K562 (cell line): ENCODE data around the gene ADGRD1. TPM values are rescaled to one million over a fixed set of nuclear protein-coding genes. Genes with fewer than 3 reads are reported as not detected.

Source experiments
- ATAC-seq: fragments of 200-7000 bp; cut with Tn5 transposase; 3 replicates; pipeline ENCODE4 v1.9.1; 2020; ENCODE audit warnings: moderate library complexity
- BruUV-seq: library from RNA; stranded (reverse); fragments of 400-500 nt; replicated peaks from 2 replicates; lab custom pipeline; 2021; lab: Mats Ljungman, UMichigan
- CTCF ChIA-PET: fragments of 300-600 bp; formaldehyde crosslinking; extraction: SDS; loops from one replicate; lab custom pipeline; 2021; ENCODE audit warnings: low intra/inter-chr PET ratio; lab: Yijun Ruan, JAX
- POLR2A ChIA-PET: fragments of 300-600, 350-650 bp; sonication (Branson Sonifier 250); formaldehyde crosslinking; extraction: SDS; loops from one replicate; lab custom pipeline; 2021; ENCODE audit warnings: antibody characterized with exemption, inconsistent platforms; lab: Yijun Ruan, JAX
- DNase-seq, 4 experiments: peaks; one replicate each; pipeline versions ENCODE4 v3.0.0 to v3.0.0-alpha.2; 2011 to 2018; ENCODE audit warnings: low spot score in 3 of 4, mixed read lengths in 3 of 4; ENCODE audit errors: extremely low read depth in 1 of 4
- FAIRE-seq: peaks from 2 replicates; lab custom pipeline; 2011; peaks lifted over from hg19 to GRCh38; lab: Jason Lieb, UNC
- H2AFZ ChIP-seq: 2 replicates; pipeline ENCODE4 v1.6.0; 2011; ENCODE audit warnings: low read depth, low read length, control low read depth, inconsistent platforms
- H3K27ac ChIP-seq: fragments of 200-600 bp; 3 replicates; pipeline ENCODE4 v1.8.0; 2011; ENCODE audit warnings: low read depth, mild to moderate bottlenecking, control low read depth, inconsistent platforms, low read length, moderate library complexity, mixed read lengths; ENCODE audit errors: extremely low read depth
- H3K27me3 ChIP-seq, 2 experiments: fragments of 300-600 bp in 1 of 2; 2 replicates in 1 of 2; 3 replicates in 1 of 2; pipeline versions ENCODE4 v1.6.0 to v1.8.0; 2011; ENCODE audit warnings: inconsistent platforms in 2 of 2, low read length in 2 of 2, mild to moderate bottlenecking in 1 of 2, mixed read lengths in 1 of 2, moderate library complexity in 1 of 2; ENCODE audit not compliant: control insufficient read depth in 2 of 2, insufficient read depth in 2 of 2
- H3K36me3 ChIP-seq: fragments of 300-600 bp; 3 replicates; pipeline ENCODE4 v1.8.0; 2011; ENCODE audit warnings: mild to moderate bottlenecking, low read length, inconsistent platforms; ENCODE audit not compliant: control insufficient read depth, insufficient read depth
- H3K4me1 ChIP-seq, 2 experiments: fragments of 200-600 bp in 1 of 2; replicated peaks in 1 of 2; 2 replicates in 1 of 2; 3 replicates in 1 of 2; pipeline versions ENCODE4 v1.5.1 to v1.8.0; 2011; ENCODE audit warnings: inconsistent platforms in 2 of 2, low read length in 2 of 2, mild to moderate bottlenecking in 1 of 2, mixed read lengths in 1 of 2, moderate library complexity in 1 of 2; ENCODE audit not compliant: control insufficient read depth in 2 of 2, insufficient read depth in 2 of 2
- H3K4me2 ChIP-seq: 2 replicates; pipeline ENCODE4 v1.6.1; 2011; ENCODE audit warnings: low read length, control low read depth, inconsistent platforms, mixed read lengths; ENCODE audit not compliant: insufficient read depth
- H3K4me3 ChIP-seq: fragments of 200-600 bp; sonication (generic), shearing (Covaris generic); 2 replicates; pipeline ENCODE4 v1.5.1; 2016; ENCODE audit warnings: control low read depth, inconsistent platforms
- H3K79me2 ChIP-seq: fragments of 200-600 bp; 3 replicates; pipeline ENCODE4 v1.8.0; 2011; ENCODE audit warnings: low read length, inconsistent platforms; ENCODE audit not compliant: control insufficient read depth, insufficient read depth
- H3K9ac ChIP-seq, 2 experiments: 2 replicates each; pipeline versions ENCODE4 v1.6.0 to v1.6.1; 2011; ENCODE audit warnings: low read depth in 2 of 2, low read length in 2 of 2, control low read depth in 1 of 2, inconsistent platforms in 1 of 2, mild to moderate bottlenecking in 1 of 2, mixed read lengths in 1 of 2; ENCODE audit not compliant: insufficient read depth in 1 of 2
- H3K9me1 ChIP-seq: one replicate; pipeline ENCODE4 v1.6.0; 2011; ENCODE audit warnings: inconsistent platforms, mild to moderate bottlenecking, low read length, moderate library complexity; ENCODE audit not compliant: control insufficient read depth, insufficient read depth
- H3K9me3 ChIP-seq: replicated peaks from 2 replicates; pipeline ENCODE4 v1.5.1; 2011; ENCODE audit warnings: low read depth, low read length, inconsistent platforms; ENCODE audit not compliant: control insufficient read depth, insufficient read depth
- H4K20me1 ChIP-seq: replicated peaks from 2 replicates; pipeline ENCODE4 v1.6.1; 2011; ENCODE audit warnings: low read length, inconsistent platforms, mixed read lengths; ENCODE audit not compliant: control insufficient read depth, insufficient read depth
- BRD4 ChIP-seq: fragments of 200-600 bp; sonication (generic); IDR thresholded peaks from 2 replicates; pipeline ENCODE4 v1.6.1; 2017; ENCODE audit warnings: inconsistent platforms
- ELF1 ChIP-seq: fragments of 200-800 bp; sonication (Bioruptor generic); IDR thresholded peaks from 2 replicates; pipeline ENCODE4 v1.6.1; 2016; ENCODE audit warnings: missing genetic modification characterization, missing compliant biosample characterization
- ILK ChIP-seq: fragments of 450-650 bp; IDR thresholded peaks from 2 replicates; pipeline ENCODE4 v1.6.1; 2016; ENCODE audit warnings: missing genetic modification characterization, low read depth, mild to moderate bottlenecking, missing compliant biosample characterization, moderate library complexity, borderline replicate concordance
- KAT2B ChIP-seq: IDR thresholded peaks from one replicate; pipeline ENCODE4 v1.6.1; 2012; ENCODE audit warnings: low read depth, mild to moderate bottlenecking, control low read depth, inconsistent platforms, low read length, moderate library complexity
- KLF1 ChIP-seq: fragments of 450-650 bp; IDR thresholded peaks from 2 replicates; pipeline ENCODE4 v1.6.1; 2016; ENCODE audit warnings: missing genetic modification characterization, missing compliant biosample characterization
- NUFIP1 ChIP-seq: fragments of 450-650 bp; IDR thresholded peaks from 2 replicates; pipeline ENCODE4 v1.6.1; 2018; ENCODE audit not compliant: partially characterized antibody
- PCBP2 ChIP-seq: fragments of 200-400 bp; formaldehyde crosslinking; IDR thresholded peaks from 2 replicates; pipeline ENCODE4 v1.6.1; 2018; ENCODE audit warnings: low read length, low read depth, mild to moderate bottlenecking, moderate library complexity; ENCODE audit not compliant: poor library complexity, severe bottlenecking
- RFX7 ChIP-seq: fragments of 250-450 bp; sonication (Bioruptor Pico); IDR thresholded peaks from 2 replicates; pipeline ENCODE4 v1.5.1; 2021; ENCODE audit warnings: mild to moderate bottlenecking
- TEAD1 ChIP-seq, 2 experiments: fragments of 450-650 bp in 1 of 2; sonication (generic) in 1 of 2; formaldehyde crosslinking; IDR thresholded peaks; 2 replicates each; pipeline versions ENCODE4 v1.4.0 to v1.8.0; 2020 to 2022; ENCODE audit warnings: mild to moderate bottlenecking in 2 of 2, missing genetic modification reagents in 1 of 2
- ZBTB17 ChIP-seq: fragments of 450-650 bp; formaldehyde crosslinking; IDR thresholded peaks from 2 replicates; pipeline ENCODE4 v1.4.0; 2020; ENCODE audit warnings: mild to moderate bottlenecking
- ZC3H4 ChIP-seq: sonication (generic); formaldehyde crosslinking; IDR thresholded peaks from 2 replicates; pipeline ENCODE4 v1.9.0; 2021; ENCODE audit warnings: missing genetic modification reagents, borderline replicate concordance
- ZNF217 ChIP-seq: sonication (generic); formaldehyde crosslinking; IDR thresholded peaks from 2 replicates; pipeline ENCODE4 v1.8.0; 2022; ENCODE audit warnings: mild to moderate bottlenecking, missing genetic modification reagents
- ZNF445 ChIP-seq: fragments of 250-450 bp; sonication (Bioruptor Pico); IDR thresholded peaks from 2 replicates; pipeline ENCODE4 v1.4.0; 2020; ENCODE audit warnings: low read depth, mild to moderate bottlenecking, moderate library complexity
- ZNF644 ChIP-seq: fragments of 200-800 bp; sonication (Bioruptor generic); IDR thresholded peaks from 2 replicates; pipeline ENCODE4 v1.6.1; 2016; ENCODE audit warnings: low read depth, missing genetic modification characterization, missing compliant biosample characterization
- ZNF699 ChIP-seq: fragments of 250-450 bp; sonication (Bioruptor Pico); IDR thresholded peaks from 2 replicates; pipeline ENCODE4 v1.8.0; 2021; ENCODE audit warnings: mild to moderate bottlenecking, moderate library complexity; ENCODE audit not compliant: insufficient replicate concordance
- ZNF77 ChIP-seq: fragments of 250-450 bp; sonication (Bioruptor Pico); IDR thresholded peaks from 2 replicates; pipeline ENCODE4 v1.5.0; 2020
- WGBS: fragments of 100-300 bp; shearing (Covaris generic); methylation state at CpG from one replicate; pipeline ENCODE4 v1.1.6; 2016; ENCODE audit warnings: low coverage, mixed read lengths; ENCODE audit not compliant: insufficient coverage; ENCODE audit errors: missing lambda C conversion rate; 5-methylcytosine and 5-hydroxymethylcytosine counted together
- in situ Hi-C: fragments of 300-500 bp; cut with MboI; formaldehyde crosslinking; loops from 4 replicates; pipeline ENCODE4 v1.15.0; 2018; ENCODE audit warnings: inconsistent platforms, mixed read lengths
- intact Hi-C: fragments of 100-400 bp; cut with micrococcal nuclease; formaldehyde crosslinking; loops from 2 replicates; pipeline ENCODE4 v1.14.2; 2022
- polyA plus RNA-seq, 8 experiments: library from polyadenylated mRNA; depleted of rRNA in 4 of 8; stranded (reverse) in 5 of 8; unstranded in 3 of 8; fragments of >200 nt; fragmentation: Nextera tagmentation in 2 of 8; fragmentation: Illumina TruSeq in 1 of 8; extraction: Ambion mirVana in 2 of 8; extraction: Trizol in 1 of 8; gene quantifications; 2 replicates each; pipeline versions ENCODE4 v1.2.1 to v1.2.3, GENCODE V29; 2011 to 2014; ENCODE audit warnings: inconsistent platforms in 1 of 8, missing spikeins in 1 of 8
- total RNA-seq, 7 experiments: library from RNA; depleted of rRNA in 6 of 7; stranded (reverse); fragments of >200 nt in 6 of 7; fragmentation: Illumina TruSeq in 2 of 7; extraction: Trizol in 2 of 7; gene quantifications; 2 replicates each; pipeline versions ENCODE4 v1.2.1 to v1.2.3, GENCODE V29; 2011 to 2021; ENCODE audit warnings: low replicate concordance in 1 of 7
- TF ChIP-seq, protein P1 (sequence below): fragments of 450-650 bp; IDR thresholded peaks from 2 replicates; pipeline ENCODE4 v1.6.1; 2016; ENCODE audit warnings: antibody characterized with exemption
- TF ChIP-seq, protein P2 (sequence below): fragments of 250-450 bp; sonication (Bioruptor Pico); IDR thresholded peaks from 2 replicates; pipeline ENCODE4 v1.4.0; 2020

The ADGRD1 gene
- total and polyA plus RNA-seq, 9 of the 15 experiments (the other 6 are each of a cell fraction or from before 2014, with no cell fraction given): 1.7 to 11.7 (median 3.3) TPM

DNA sequence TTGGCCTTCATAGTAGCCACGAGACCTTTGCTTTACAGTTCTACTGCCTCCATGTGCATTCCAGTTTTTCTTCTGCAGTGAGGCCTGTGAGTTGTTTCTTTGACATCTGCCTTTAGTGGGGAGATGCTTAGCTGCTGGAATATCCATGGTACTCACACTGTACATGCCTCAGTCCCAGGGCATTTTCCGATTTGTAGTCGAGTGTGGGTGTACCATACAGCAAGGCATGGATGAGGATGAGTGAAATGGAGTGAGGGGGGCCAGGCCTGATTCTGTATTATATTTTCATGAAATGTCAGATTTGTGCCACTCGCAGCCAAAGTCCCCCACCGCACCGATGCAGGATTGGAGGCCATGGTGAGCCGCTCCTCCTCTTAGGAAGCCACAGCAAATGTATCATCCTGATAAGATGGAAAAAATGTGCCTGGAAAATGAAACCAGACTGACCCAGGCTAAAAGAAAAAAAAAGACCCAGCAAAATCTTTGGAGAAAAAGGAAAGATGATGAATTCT lies 173.0 kb downstream of the ADGRD1 start:
- Histone ChIP-seq H3K9ac (no peak overlapping the region), H4K20me1 (no peaks in the 10 kb centered on the region), H3K27me3 (peaks cover 0 to 16% of the 10 kb centered on the region in 2 experiments; a peak in 3 of 5 replicates), H3K9me1 (no peaks in the 10 kb centered on the region), H3K79me2 (no peaks in the 10 kb centered on the region), H3K36me3 (no peaks in the 10 kb centered on the region), H3K4me1 (peaks cover 0 to 16% of the 10 kb centered on the region in 2 experiments; a peak in 3 of 5 replicates), H2AFZ (no peak overlapping the region), H3K4me3 (no peak overlapping the region), H3K27ac (no peak overlapping the region), H3K9me3 (no peaks in the 10 kb centered on the region), H3K4me2 (no peak overlapping the region)
- WGBS: 18% methylated on average over 7 of the region's 7 CpGs
- ATAC-seq (no peak), DNase-seq (no peak), FAIRE-seq (no peak)
- in situ Hi-C loops: loop anchor here (10.0 kb wide), 1 partner anchor 212 kb away; no protein-coding TSS in a partner anchor
- BruUV-seq: no TSS peak
- ChIA-PET POLR2A (no interaction called here), CTCF (no interaction called here)
- intact Hi-C loops: no loop called here
- TF ChIP-seq TEAD1 (CRISPR knock-in tag; IDR thresholded peaks at IDR 0.05) (no peak), ZNF699 (no peak), ZNF644 (no peak), ELF1 (tag) (no peak), ZNF77 (CRISPR knock-in tag) (no peak), KLF1 (tag) (no peak), ZNF445 (no peak), ILK (tag) (no peak), BRD4 (no peak), NUFIP1 (no peak), RFX7 (CRISPR knock-in tag) (no peak), KAT2B (no peak), PCBP2 (no peak), ZBTB17 (CRISPR knock-in tag) (no peak), ZNF217 (CRISPR knock-in tag) (no peak), ZC3H4 (CRISPR knock-in tag) (no peak)
- TF ChIP-seq, protein P1, sequence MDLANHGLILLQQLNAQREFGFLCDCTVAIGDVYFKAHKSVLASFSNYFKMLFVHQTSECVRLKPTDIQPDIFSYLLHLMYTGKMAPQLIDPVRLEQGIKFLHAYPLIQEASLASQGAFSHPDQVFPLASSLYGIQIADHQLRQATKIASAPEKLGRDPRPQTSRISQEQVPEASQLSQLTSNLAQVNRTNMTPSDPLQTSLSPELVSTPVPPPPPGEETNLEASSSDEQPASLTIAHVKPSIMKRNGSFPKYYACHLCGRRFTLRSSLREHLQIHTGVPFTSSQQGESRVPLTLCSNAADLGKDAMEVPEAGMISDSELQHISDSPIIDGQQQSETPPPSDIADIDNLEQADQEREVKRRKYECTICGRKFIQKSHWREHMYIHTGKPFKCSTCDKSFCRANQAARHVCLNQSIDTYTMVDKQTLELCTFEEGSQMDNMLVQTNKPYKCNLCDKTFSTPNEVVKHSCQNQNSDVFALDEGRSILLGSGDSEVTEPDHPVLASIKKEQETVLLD: no peak
- TF ChIP-seq, protein P2, sequence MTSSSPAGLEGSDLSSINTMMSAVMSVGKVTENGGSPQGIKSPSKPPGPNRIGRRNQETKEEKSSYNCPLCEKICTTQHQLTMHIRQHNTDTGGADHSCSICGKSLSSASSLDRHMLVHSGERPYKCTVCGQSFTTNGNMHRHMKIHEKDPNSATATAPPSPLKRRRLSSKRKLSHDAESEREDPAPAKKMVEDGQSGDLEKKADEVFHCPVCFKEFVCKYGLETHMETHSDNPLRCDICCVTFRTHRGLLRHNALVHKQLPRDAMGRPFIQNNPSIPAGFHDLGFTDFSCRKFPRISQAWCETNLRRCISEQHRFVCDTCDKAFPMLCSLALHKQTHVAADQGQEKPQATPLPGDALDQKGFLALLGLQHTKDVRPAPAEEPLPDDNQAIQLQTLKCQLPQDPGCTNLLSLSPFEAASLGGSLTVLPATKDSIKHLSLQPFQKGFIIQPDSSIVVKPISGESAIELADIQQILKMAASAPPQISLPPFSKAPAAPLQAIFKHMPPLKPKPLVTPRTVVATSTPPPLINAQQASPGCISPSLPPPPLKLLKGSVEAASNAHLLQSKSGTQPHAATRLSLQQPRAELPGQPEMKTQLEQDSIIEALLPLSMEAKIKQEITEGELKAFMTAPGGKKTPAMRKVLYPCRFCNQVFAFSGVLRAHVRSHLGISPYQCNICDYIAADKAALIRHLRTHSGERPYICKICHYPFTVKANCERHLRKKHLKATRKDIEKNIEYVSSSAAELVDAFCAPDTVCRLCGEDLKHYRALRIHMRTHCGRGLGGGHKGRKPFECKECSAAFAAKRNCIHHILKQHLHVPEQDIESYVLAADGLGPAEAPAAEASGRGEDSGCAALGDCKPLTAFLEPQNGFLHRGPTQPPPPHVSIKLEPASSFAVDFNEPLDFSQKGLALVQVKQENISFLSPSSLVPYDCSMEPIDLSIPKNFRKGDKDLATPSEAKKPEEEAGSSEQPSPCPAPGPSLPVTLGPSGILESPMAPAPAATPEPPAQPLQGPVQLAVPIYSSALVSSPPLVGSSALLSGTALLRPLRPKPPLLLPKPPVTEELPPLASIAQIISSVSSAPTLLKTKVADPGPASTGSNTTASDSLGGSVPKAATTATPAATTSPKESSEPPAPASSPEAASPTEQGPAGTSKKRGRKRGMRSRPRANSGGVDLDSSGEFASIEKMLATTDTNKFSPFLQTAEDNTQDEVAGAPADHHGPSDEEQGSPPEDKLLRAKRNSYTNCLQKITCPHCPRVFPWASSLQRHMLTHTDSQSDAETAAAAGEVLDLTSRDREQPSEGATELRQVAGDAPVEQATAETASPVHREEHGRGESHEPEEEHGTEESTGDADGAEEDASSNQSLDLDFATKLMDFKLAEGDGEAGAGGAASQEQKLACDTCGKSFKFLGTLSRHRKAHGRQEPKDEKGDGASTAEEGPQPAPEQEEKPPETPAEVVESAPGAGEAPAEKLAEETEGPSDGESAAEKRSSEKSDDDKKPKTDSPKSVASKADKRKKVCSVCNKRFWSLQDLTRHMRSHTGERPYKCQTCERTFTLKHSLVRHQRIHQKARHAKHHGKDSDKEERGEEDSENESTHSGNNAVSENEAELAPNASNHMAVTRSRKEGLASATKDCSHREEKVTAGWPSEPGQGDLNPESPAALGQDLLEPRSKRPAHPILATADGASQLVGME (CRISPR knock-in tag): no peak
